GM21723 (cell line): ENCODE results near the gene SEBOX.
"Not testable (repeated sequence)": the region's sequence is repeated elsewhere in the genome, so short reads cannot be mapped to it uniquely, and the experiment has no call there.

Experiments used
- ATAC-seq: cut with Tn5 transposase; IDR thresholded peaks from one replicate; pipeline ENCODE4 v1.9.1; 2021; ENCODE audit warnings: mild to moderate bottlenecking, moderate library complexity; ENCODE audit not compliant: unreplicated experiment

SEBOX gene

DNA sequence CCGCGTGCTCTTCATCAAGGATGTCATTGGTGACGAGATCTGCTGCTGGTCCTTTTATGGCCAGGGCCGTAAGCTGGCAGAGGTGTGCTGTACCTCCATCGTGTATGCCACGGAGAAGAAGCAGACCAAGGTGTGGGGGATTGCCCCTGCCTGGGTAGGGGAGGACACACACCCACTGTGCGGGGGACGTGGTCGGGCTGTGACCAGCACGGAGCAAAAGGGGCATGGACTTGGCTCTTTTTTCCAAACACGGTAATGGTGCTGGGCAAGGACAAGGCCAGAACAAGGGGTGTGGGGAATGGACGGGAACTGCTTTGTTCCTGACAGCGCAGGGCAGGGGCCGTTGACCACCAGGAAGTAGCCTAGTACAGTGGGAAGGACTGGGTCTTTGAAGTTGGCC is 22.7 kb downstream of the SEBOX start:
- ATAC-seq: no peak

DNA sequence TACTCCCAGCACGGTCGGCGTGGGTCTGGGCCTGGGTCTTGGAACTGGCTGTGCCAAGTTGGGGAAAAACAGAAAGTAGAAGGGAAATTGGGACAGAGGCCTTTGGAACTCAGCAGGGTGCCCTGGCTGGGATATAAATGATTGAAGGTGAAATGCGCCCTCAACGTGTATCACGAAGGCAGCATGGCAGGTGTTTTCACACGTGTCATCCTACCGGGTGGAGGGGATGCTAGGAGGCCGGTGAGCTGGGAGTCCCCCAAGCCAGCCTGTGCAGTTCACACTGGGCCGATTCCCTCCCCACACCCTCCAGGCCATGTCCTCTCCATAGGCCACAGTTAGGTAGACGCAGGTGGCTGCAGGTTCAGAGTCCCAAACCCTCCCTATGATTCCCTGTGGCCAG is 23.5 kb downstream of the SEBOX start:
- ATAC-seq: no peak

DNA sequence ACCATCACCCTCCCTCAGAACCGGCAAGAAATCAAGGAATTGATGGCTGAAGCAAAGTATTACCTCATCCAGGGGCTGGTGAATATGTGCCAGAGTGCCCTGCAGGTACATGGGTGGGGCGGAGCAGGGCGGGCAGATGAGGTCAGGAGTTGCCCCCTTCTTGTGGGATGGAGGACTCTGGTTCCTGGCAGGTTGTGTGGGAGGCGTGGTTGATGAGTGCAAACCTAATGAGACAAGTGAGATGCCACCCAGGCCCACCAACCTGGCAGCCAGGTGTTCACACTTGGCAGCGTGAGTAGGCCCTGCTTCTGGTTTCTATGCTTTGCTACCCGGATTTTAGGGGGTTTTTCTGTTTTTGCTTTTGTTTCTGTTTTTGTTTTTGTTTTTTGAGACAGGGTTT is 24.6 kb downstream of the SEBOX start:
- no peak for ATAC-seq

DNA sequence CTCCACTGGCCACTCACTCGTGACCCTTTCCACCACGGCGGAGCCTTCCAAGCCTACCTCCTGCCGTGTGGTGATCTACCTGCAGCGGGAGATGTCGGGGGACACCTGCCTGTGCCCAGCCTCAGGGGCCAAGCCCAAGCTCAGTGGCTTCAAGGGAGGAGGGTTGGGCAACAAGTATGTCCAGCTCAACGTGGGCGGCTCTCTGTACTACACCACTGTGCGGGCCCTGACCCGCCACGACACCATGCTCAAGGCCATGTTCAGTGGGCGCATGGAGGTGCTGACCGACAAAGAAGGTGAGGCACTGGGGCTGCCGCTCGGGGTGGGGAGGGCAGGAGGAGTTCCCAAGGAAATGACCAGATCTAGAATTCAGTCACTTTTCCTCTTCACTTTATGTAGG is 25.6 kb downstream of the SEBOX start:
- ATAC-seq: no peak

DNA sequence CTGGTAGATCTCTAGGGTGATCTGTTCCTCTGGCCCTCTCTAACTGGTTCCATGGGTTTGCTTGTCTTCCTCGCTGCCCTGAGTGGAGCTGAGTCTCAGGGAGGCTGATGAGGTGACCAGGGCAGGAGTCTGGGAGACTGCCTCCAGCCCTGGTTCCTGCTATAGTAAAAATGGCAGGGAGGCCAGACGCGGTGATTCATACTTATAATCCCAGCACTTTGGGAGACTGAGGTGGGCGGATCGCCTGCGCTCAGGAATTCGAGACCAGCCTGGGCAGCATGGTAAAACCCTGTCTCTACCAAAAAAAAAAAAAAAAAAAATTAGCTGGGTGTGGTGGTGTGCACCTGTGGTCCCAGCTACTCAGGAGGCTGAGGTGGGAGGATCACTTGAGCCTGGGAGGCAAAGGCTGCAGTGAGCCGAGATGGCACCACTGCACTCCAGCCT is 26.2 kb downstream of the SEBOX start:
- not testable (repeated sequence) for ATAC-seq

DNA sequence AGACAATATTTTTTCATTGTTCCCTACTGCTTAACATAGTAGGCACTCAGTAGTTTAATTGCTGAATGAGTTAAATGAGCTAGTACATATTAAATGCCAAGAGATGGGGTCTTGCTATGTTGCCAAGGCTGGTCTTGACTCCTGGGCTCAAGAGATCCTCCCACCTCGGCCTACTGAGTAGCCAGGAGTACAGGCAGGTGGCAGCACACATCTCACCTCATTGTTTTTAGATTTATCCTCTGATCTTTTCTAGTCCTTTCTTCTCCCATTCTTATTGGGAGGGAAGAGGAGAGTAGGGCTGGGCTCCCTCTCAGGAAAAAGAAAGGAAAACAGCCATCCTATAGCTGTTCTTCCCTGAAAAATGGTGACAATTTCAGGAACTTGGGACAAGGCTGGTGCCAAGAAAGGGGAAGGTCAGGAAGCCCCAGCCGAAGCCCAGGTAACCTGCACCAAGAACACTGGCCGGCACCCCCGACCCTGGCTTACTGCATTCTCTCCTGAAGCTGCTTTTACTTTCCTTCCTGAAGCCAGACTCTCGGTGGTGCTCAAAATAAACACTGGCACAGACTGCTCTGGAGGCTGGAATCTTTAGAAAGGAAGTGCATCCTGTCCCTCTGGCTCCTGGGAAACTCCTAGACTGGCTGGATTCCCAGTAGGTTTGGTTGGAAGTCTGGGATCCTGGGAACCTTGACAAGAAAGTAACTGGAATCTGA is 26.8 kb downstream of the SEBOX start:
- no peak for ATAC-seq

DNA sequence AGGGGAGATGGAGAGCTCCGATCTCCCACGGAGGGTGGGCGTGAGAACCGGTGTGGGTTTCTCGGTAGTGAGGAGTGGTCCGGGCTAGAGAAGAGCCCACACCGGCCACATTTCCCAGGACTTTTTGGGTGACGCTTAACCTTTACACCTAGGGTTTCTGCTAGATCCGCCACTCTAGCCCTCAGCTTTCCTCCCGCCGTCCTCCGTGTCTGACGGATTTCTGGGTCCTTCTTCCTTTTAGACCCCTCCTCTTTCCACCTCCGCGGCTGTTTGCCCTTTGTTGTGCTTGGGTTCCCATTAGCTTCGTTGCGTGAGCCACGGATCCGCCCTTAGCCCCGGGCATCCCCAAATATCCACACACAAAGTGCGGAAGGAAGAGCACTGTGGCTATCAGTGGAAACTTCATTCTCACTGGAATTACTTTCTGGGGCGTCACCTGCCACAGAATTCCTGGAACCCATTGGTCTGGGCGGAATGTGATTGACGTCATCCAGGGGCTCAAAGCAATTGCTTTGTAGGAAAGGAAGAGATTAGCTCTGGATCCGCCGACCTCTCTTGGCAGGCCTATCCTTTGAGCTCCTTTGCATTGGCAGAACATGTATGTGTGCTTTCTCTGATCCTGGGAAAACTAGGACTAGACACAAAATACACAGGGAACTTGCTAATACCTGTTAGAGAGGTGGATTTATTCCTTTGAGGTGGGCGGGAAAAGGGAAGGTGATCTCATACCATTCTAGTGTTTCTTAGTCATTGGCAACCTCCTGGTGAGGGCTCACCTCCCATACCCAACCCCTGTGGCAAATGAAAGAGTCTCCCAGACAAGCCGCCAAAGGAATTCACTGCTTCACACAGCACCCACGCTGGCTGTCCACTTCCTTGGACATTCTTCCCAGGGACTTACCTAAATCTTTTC is 28.8 kb downstream of the SEBOX start:
- ATAC-seq: no peak

DNA sequence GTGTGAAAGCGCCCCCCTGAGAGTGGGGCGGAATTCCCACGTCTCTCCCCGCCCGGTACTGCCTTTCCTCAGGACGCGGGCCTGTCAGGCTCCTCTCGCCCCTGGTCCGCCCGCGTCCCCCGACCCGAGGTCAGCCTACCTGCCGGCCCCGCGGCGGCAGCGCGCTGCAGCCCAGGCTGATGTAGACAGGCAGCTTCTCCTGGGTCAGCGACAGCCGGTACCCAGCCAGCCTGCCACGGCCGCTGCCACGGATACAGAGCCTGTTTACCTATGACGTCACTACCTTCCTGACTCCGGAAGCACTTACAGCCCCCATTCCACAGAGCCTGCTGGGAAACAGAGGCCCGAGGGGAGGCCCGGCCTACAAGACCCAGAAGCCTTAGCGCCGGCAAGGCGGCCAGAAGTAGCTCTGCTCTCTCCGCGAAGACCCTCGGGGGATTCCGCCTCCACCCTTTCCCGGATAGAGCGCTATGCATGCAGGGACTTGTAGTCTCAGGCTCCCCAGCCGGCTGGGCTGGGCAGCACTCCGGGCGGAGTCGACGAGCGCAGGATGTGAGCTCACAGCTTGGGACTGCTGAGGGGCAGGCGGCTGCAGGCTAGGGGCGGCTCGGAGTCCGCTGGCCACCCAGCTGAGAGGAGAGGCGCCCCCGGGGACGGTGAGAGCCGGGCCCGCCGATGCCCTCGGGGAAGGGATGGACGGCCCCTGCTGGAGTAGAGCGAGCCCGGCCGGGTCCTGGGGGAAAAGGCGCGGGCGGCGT is 29.6 kb downstream of the SEBOX start, which contains the start of the genes IFT20 and TNFAIP1:
IFT20 (minus strand) TSS at position 272 of the 758 bp plus-strand sequence. CDS start 3,487 bp downstream, outside the sequence.
TNFAIP1 (plus strand) TSS at position 561 of the 758 bp plus-strand sequence. CDS start 3,761 bp downstream, outside the sequence.
- ATAC-seq: peak; percentile 96

DNA sequence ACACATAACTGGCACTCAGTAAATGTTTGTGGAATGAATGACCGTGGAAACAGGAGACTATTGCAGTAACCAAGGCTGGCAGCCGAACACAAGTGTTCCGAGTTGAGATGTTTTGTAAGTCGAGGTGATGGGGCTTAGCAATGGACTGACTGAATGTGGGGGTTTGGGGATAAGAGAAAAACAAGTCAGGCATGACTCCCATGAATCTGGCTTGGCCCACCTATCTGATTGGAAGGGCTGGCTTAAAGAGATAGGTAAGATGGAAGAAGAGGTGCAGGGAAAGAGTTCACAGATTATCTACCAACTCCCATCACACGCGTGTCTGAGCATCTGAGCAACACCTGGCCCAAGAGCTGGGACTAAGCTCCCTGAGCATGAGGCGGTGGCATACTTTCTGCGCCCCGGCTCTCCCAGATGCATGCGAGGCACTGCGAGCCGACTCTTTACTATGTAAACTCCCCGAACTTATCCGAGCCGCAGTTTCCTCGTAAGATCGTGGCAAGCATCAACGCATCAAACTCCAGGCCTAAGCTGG is 30.3 kb downstream of the SEBOX start:
- ATAC-seq: no peak

DNA sequence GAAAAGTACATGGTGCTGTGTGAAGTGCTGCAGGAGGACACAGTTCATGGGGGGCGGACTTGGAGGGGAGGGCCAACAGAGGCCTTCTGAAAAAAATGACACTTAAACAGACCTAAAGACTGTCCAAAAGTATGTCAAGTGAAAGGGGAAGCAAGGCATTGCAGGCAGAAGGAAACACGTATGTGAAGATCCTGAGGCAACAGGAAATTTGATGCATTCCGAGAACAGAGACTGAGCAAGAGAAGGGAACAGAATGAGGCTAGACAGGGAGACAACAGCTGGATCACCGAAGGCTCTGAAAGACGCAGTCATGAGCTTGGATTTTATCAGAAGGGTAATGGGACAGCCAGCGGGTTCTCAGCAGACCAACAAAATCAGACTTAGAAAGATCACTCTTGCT is 30.8 kb downstream of the SEBOX start:
- no peak for ATAC-seq

DNA sequence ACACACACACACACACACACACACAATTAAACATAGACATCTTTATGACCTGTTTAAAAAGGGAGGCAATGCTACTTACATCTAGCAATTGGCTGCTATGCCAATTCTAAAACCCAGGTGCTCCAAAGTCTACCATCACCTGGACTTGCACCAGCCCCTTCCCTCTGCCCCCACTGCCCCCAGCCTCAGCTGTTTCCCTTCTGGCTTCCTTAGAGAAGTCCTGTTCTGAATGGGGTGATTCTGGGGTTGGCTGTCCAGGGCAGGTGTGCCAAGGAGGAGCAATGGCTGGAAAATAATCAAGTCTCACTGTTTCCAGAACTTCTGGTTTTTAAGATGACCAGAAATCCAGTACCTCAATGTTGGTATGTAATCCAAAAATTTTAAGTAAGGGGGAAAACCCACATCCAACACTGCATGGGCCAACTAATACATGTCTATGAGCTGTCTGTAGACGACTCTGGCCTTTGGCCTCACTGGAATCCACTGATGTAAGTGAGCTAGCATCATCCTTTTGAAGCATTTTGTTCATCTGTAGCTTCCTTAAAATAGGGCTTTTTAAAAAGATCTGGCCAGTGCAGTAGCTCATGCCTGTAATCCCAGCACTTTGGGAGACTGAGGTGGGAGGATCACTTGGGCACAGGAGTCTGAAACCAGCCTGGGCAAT is 31.8 kb downstream of the SEBOX start:
- ATAC-seq: no peak

DNA sequence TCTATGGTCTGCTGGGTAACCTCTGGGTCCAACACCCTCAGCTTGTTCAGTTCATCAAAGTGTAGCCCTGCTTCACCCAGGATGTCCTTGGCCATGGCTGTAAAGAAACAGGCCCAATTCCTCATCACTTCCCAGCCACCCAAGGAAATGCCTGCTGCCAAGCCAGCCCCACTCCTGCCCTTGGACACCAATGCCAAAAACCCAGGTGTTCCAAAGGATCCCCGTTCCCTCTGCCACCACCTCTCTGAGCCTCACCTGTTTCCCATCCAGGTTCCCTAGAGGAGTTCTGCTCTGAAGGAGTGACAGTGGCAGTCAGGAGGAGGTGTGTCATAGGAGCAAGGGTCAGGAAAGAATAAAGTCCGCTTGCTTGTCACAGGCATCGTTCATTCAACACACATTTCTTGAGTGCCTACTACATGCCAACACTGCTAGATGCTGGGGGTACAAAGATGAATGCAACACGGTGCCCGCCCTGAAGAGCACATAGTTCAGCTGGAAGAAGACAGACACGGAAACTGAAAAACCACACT is 33.0 kb downstream of the SEBOX start:
- ATAC-seq: no peak

DNA sequence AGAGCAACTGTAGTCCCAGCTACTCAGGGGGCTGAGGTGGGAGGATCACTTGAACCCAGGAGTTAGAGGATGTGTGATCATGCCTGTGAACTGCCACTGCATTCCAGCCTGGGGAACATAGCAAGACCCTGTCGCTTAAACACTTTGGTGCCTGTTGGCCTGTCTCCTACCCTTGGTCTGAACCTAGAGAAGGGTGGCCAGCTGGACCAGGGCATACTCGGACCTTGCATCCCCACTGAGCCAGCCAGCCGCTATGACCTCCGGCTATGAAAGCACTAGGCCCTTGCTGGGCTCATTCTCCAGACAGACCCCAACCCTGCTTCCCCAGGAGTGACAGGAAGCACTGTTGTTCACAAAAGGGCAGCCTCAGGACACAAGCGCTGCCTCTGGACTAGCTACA is 34.3 kb downstream of the SEBOX start:
- ATAC-seq: no peak

DNA sequence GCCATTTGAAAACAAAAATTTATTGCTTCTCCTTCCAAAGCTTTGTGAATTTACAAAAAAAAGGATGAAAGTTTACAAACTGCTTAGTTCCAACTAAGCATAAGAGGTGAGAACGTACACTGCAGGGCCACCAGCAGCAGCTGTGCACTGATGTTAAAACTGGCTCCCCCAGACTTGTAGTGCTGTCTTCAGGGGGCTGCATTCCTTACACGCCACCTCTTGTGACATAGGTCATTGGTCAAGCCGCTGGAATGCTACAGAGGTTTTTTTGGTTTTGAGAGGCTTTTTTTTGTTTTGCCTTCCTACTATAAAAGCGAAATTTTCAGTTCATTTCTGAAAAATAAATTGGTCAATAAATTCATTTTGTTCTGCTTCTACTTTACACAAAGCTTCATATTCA is 36.7 kb downstream of the SEBOX start:
- no peak for ATAC-seq

DNA sequence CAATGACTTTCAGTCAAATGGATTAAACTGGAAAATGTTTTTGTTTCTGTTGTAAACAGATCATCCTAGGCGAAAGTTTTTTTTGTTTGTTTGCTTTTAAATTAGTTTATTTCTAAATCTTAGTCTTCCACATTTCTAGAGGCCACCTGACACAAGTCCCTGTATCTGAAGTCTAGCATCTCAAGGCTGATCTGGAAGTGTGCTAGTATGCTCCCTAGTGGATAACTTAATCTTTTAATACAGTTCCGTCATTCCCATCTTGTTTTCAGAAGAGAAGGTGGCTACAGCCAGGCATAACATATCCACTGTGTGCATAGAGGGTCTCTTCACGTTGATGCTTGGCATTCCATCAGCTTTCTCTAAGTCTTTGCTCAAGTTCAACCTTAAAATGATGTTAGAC is 37.3 kb downstream of the SEBOX start:
- ATAC-seq: no peak

DNA sequence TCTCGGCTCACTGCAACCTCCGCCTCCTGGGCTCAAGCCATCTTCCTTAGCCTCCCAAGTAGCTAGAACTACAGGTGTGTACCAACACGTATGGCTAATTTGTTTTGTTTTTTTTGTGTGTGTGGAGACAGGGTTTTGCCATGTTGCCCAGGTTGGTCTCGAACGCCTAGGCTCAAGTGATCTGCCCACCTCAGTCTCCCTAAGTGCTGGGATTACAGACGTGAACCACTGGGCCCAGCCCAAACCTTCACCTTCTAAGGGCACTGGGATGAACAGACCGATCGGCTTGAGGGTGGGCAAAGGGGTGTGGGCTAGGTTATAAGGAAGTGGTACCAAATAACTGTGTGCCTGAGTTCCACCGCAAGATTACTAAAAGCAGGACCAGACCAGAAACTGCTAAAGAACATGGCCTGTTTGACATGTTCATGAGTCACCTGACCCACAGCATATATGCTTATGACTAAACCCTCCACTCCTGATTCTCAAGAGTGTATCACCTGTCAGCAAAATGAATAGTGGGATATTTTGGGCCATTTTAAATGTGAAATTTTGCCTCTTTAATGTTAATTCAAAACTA is 37.9 kb downstream of the SEBOX start:
- ATAC-seq: no peak

DNA sequence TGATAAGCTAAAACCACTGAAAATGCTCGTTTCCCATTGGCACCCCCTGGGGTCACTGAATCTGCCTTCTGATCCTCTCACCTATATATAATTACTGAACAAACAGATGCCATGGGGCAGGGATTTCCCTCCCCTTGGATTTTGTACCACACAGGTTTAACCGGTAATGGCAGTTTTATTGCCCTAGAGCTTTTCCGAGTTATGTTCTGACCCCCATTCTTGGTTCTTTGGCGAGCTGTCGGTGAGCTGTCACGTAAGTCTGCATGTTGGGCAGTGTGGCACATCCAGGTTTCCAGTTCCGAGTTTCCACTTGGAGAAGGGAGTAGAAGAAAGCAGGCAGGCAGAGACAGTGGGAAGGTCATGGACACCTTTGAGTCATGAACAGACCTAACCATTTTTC is 38.9 kb downstream of the SEBOX start:
- ATAC-seq: no peak

DNA sequence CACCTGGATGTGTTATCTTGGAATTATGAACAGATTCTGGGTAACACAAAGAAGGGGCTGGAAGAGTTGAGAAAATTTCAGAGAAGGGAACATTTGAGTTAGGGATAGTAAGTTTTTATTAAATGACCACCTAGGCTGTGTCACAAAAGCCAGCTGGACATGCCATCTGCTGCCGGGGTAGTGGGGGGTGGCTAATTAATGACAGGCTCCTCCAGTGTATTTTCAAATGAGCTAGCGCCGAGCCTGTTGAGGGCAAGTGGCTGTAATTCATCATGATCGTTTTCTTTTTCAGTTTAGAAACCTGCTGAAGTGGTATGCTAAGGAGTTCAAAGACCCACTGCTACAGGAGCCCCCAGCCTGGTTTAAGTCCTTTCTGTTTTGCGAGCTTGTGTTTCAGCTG is 39.8 kb downstream of the SEBOX start:
- no peak for ATAC-seq

DNA sequence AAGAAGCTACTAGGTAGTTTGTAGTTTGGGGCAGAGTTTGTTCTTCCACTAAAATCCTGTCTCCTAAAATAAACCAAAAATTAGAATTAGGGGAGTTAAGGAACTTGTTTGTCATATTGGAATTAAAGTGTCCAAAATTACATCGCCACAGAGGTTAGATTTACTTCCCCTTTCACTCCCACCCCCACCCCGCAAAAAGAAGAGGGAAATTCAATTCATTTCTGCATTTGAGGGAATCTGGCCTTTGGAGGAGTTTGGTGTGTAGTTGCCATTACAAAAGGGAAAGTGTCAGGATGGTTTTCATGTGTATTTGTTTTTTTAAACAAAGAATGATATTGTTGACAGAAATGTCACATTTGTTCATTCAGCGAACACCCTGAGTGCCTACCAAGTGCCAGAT is 40.2 kb downstream of the SEBOX start:
- ATAC-seq: no peak

DNA sequence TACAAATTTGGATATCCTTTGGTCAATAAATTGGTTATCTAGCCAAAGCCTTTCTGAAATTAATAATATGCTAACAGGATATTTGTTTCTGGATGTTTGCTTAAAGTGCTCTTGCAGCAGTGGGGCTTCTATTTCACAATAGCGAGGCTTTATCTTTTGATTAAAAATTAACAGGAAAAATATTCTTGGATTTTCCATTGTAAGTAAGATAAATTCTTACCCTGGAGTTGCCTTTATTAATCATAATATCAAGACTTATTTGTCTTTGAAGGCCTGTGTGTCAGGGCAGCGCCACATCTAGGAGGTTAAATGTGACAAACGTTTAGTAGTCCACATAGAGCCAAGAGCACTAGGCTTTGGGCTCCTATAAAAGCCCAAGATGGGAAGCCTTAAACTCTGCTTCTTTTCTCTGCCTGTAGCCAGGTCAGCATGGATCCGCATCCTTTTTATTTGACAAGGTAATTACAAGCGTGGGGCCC is 40.7 kb downstream of the SEBOX start:
- ATAC-seq: no peak
